Measurements from ENCODE around the gene ARRB1. TPM values are rescaled to one million over a fixed set of nuclear protein-coding genes. Genes with fewer than 3 reads are reported as not detected.

Gene ARRB1
- polyA plus RNA-seq, 1 of the 3 experiments (the other 2 are of a cell fraction): 7.0 TPM

- CTCF ChIA-PET: interaction anchor here (1.4 to 27.4 kb wide), 3 partner anchors 10 to 91 kb away, joined by 4 to 701 read pairs (median 25); no protein-coding TSS in a partner anchor
- H3K27ac ChIP-seq (ENCODE audit: low read depth in 2 of 2, low read length in 1 of 2): no peak overlapping the region
- WGBS (ENCODE audit: low lambda C conversion rate): 98% methylated on average over 6 of the region's 12 CpGs
These were observed 61.5 kb downstream of the ARRB1 start for GRCh38 chr11:75289919-75290318.

More at GRCh38 chr11:75289919-75290318, 61.5 kb downstream of the ARRB1 start:
- H3K27me3 ChIP-seq (ENCODE audit: insufficient read depth): no peaks in the 10 kb centered on the region
- no peaks in the 10 kb centered on the region for H3K36me3 ChIP-seq (replicated peaks in 1 of 2; ENCODE audit: control insufficient read depth in 1 of 2, insufficient read depth in 2 of 2, low read length in 1 of 2)
- no peaks in the 10 kb centered on the region for H3K79me2 ChIP-seq (ENCODE audit: insufficient read depth)
- no peak for TF ChIP-seq RCOR1 (IDR thresholded peaks at IDR 0.05; ENCODE audit: low read length)
- TF ChIP-seq EP300 (IDR thresholded peaks at IDR 0.05; ENCODE audit: borderline replicate concordance in 1 of 2, low read depth in 1 of 2, low read length in 1 of 2): no peak
- TF ChIP-seq, protein P1, sequence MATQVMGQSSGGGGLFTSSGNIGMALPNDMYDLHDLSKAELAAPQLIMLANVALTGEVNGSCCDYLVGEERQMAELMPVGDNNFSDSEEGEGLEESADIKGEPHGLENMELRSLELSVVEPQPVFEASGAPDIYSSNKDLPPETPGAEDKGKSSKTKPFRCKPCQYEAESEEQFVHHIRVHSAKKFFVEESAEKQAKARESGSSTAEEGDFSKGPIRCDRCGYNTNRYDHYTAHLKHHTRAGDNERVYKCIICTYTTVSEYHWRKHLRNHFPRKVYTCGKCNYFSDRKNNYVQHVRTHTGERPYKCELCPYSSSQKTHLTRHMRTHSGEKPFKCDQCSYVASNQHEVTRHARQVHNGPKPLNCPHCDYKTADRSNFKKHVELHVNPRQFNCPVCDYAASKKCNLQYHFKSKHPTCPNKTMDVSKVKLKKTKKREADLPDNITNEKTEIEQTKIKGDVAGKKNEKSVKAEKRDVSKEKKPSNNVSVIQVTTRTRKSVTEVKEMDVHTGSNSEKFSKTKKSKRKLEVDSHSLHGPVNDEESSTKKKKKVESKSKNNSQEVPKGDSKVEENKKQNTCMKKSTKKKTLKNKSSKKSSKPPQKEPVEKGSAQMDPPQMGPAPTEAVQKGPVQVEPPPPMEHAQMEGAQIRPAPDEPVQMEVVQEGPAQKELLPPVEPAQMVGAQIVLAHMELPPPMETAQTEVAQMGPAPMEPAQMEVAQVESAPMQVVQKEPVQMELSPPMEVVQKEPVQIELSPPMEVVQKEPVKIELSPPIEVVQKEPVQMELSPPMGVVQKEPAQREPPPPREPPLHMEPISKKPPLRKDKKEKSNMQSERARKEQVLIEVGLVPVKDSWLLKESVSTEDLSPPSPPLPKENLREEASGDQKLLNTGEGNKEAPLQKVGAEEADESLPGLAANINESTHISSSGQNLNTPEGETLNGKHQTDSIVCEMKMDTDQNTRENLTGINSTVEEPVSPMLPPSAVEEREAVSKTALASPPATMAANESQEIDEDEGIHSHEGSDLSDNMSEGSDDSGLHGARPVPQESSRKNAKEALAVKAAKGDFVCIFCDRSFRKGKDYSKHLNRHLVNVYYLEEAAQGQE (IDR thresholded peaks at IDR 0.05; ENCODE audit: low read depth, low read length): no peak
- TF ChIP-seq TCF12 (IDR thresholded peaks at IDR 0.05): no peak
- TF ChIP-seq GABPA (IDR thresholded peaks at IDR 0.05; ENCODE audit: low read depth): no peak
- no peak for TF ChIP-seq ZBTB33 (IDR thresholded peaks at IDR 0.05; ENCODE audit: borderline replicate concordance, low read depth)
- no peak for TF ChIP-seq FOSL2 (IDR thresholded peaks at IDR 0.05; ENCODE audit: borderline replicate concordance, low read depth)
- TF ChIP-seq POLR2AphosphoS5 (IDR thresholded peaks at IDR 0.05; ENCODE audit: low read depth, low read length): no peak
- TF ChIP-seq JUND (IDR thresholded peaks at IDR 0.05): no peak
- no peak for TF ChIP-seq RXRA (IDR thresholded peaks at IDR 0.05; ENCODE audit: borderline replicate concordance, low read depth)
- TF ChIP-seq, protein P2, sequence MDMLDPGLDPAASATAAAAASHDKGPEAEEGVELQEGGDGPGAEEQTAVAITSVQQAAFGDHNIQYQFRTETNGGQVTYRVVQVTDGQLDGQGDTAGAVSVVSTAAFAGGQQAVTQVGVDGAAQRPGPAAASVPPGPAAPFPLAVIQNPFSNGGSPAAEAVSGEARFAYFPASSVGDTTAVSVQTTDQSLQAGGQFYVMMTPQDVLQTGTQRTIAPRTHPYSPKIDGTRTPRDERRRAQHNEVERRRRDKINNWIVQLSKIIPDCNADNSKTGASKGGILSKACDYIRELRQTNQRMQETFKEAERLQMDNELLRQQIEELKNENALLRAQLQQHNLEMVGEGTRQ (IDR thresholded peaks at IDR 0.05; ENCODE audit: borderline replicate concordance, low read depth, low read length): no peak
- no peak for TF ChIP-seq PBX3 (IDR thresholded peaks at IDR 0.05)
- TF ChIP-seq SMC3 (IDR thresholded peaks at IDR 0.05; ENCODE audit: low read depth, low read length): no peak
- POLR2A ChIA-PET: interaction anchor here (0.6 to 0.8 kb wide), 2 partner anchors 13 to 125 kb away, joined by 3 read pairs; no protein-coding TSS in a partner anchor
- H3K4me1 ChIP-seq (ENCODE audit: control insufficient read depth in 1 of 2, insufficient read depth in 2 of 2, low read depth in 1 of 2, low read length in 1 of 2): no peaks in the 10 kb centered on the region; a peak in 1 of 4 replicates
- H3K9me3 ChIP-seq: no peaks in the 10 kb centered on the region
- H4K20me1 ChIP-seq (ENCODE audit: insufficient read depth): no peaks in the 10 kb centered on the region
- no peak overlapping the region for H3K4me2 ChIP-seq
- H3K9me2 ChIP-seq: no peaks in the 10 kb centered on the region
- no peak overlapping the region for H2AFZ ChIP-seq (ENCODE audit: low read depth)
- no peak overlapping the region for H3K4me3 ChIP-seq (ENCODE audit: low read depth in 2 of 2, low read length in 1 of 2)
- H3F3A ChIP-seq (replicated peaks; ENCODE audit: insufficient read depth): no peaks in the 10 kb centered on the region
- no peak for DNase-seq
- H3K9ac ChIP-seq: no peak overlapping the region

Data from SK-N-SH (cell line).